Gastrocnemius medialis (tissue), 4 donors: ENCODE measurements around the gene TMEM255B. TPM values are rescaled to one million over a fixed set of nuclear protein-coding genes. Genes with fewer than 3 reads are reported as not detected.
"Not testable (repeated sequence)": the region's sequence is repeated elsewhere in the genome, so short reads cannot be mapped to it uniquely, and the experiment has no call there.

Experiments used
- ATAC-seq, 2 donors: fragments of 150-250 bp; one replicate each; pipeline ENCODE4 v1.9.1; 2016
- DNase-seq, 2 donors: peaks; one replicate each; pipeline ENCODE4 v3.0.0-alpha.2; 2019
- H3K27ac ChIP-seq, 4 donors: fragments of 200-600 bp; sonication (generic); 1 replicate in 1 of 4; 2 replicates in 3 of 4; pipeline ENCODE4 v1.5.1; 2016 to 2018; ENCODE audit warnings: mild to moderate bottlenecking in 2 of 4, moderate library complexity in 1 of 4
- H3K27me3 ChIP-seq, 3 donors: fragments of 200-600 bp; sonication (generic) in 2 of 3; 1 replicate in 1 of 3; 2 replicates in 2 of 3; pipeline versions ENCODE4 v1.5.1 to v1.6.0; 2016 to 2019; ENCODE audit warnings: mild to moderate bottlenecking in 1 of 3, moderate library complexity in 1 of 3
- H3K36me3 ChIP-seq, 2 donors: fragments of 200-600 bp; sonication (generic) in 1 of 2; one replicate each; pipeline ENCODE4 v1.5.1; 2017 to 2018
- H3K4me1 ChIP-seq, 2 donors: fragments of 200-600 bp; sonication (generic) in 1 of 2; one replicate each; pipeline ENCODE4 v1.5.1; 2016 to 2017; ENCODE audit warnings: mild to moderate bottlenecking in 2 of 2
- H3K4me3 ChIP-seq, 4 donors: fragments of 200-600 bp; sonication (generic) in 3 of 4; 1 replicate in 1 of 4; 2 replicates in 3 of 4; pipeline ENCODE4 v1.5.1; 2016 to 2019; ENCODE audit warnings: mild to moderate bottlenecking in 2 of 4
- H3K9me3 ChIP-seq, 3 donors: fragments of 200-600 bp; sonication (generic) in 2 of 3; 1 replicate in 1 of 3; 2 replicates in 2 of 3; pipeline ENCODE4 v1.5.1; 2016 to 2019
- CTCF ChIP-seq, 5 experiments: fragments of 450-650 bp in 3 of 5; fragments of 200-600 bp in 2 of 5; sonication (generic) in 2 of 5; IDR thresholded peaks in 4 of 5; conservative IDR thresholded peaks in 1 of 5; 1 replicate in 4 of 5; 2 replicates in 1 of 5; pipeline ENCODE4 v1.5.1; 2016 to 2019; ENCODE audit warnings: antibody characterized with exemption in 5 of 5, mild to moderate bottlenecking in 3 of 5, moderate library complexity in 3 of 5
- POLR2A ChIP-seq, 2 donors: fragments of 450-650 bp; IDR thresholded peaks; one replicate each; pipeline ENCODE4 v1.6.1; 2017; ENCODE audit warnings: antibody characterized with exemption in 2 of 2, mild to moderate bottlenecking in 2 of 2, moderate library complexity in 2 of 2
- in situ Hi-C, 4 donors: fragments of 200-750 bp; cut with MboI; loops; one replicate each; pipeline versions ENCODE4 v1.15.0 to v1.8.0; 2017; ENCODE audit warnings: low sequenced_read_pairs in 4 of 4
- intact Hi-C: fragments of 100-400 bp; cut with DNase I; formaldehyde crosslinking; loops from one replicate; pipeline ENCODE4 v1.15.1; 2023; ENCODE audit warnings: low total_unique reads
- total RNA-seq, 4 donors: library from RNA; depleted of rRNA; stranded (reverse); fragments of >200 nt; gene quantifications; one replicate each; pipeline versions ENCODE4 v1.1.0 to v1.2.3, GENCODE V29; 2016

Gene TMEM255B
- total RNA-seq, 4 donors from 2014 or later, result 0.36 to 1.8 (median 0.59) TPM

- TF ChIP-seq CTCF (IDR thresholded peaks at IDR 0.05 in 4 of 5, conservative IDR thresholded peaks at IDR 0.05 in 1 of 5) (no peak), POLR2A (IDR thresholded peaks at IDR 0.05) (no peak)
- intact Hi-C loops (no loop called here), in situ Hi-C loops (no loop called here)
- Histone ChIP-seq H3K27ac (no peak overlapping the region), H3K36me3 (no peaks in the 10 kb centered on the region), H3K4me1 (no peaks in the 10 kb centered on the region), H3K27me3 (peaks cover 0 to 4% (median 0%) of the 10 kb centered on the region in 3 donors), H3K9me3 (no peaks in the 10 kb centered on the region), H3K4me3 (no peak overlapping the region)
- DNase-seq (no peak), ATAC-seq (no peak)
These were observed 35.7 kb downstream of the TMEM255B start for GRCh38 chr13:113794764-113795173.

- H3K36me3 ChIP-seq, H3K4me3 ChIP-seq, intact Hi-C loops, DNase-seq, in situ Hi-C loops, H3K27me3 ChIP-seq, H3K9me3 ChIP-seq, ATAC-seq, H3K27ac ChIP-seq, H3K4me1 ChIP-seq: not testable (repeated sequence)
These were observed 36.3 kb downstream of the TMEM255B start for GRCh38 chr13:113795362-113795761.

GRCh38 chr13:113796211-113796963 is 37.4 kb downstream of the TMEM255B start:
- no peak overlapping the region for H3K4me3 ChIP-seq
- no peaks in the 10 kb centered on the region for H3K9me3 ChIP-seq
- intact Hi-C loops (no loop called here), in situ Hi-C loops (no loop called here)
- peaks cover 0 to 4% (median 0%) of the 10 kb centered on the region in 3 donors for H3K27me3 ChIP-seq
- no peaks in the 10 kb centered on the region for H3K36me3 ChIP-seq
- DNase-seq, result no peak
- no peaks in the 10 kb centered on the region for H3K4me1 ChIP-seq
- TF ChIP-seq POLR2A (IDR thresholded peaks at IDR 0.05) (no peak), CTCF (IDR thresholded peaks at IDR 0.05 in 4 of 5, conservative IDR thresholded peaks at IDR 0.05 in 1 of 5) (no peak)
- no peak for ATAC-seq
- no peak overlapping the region for H3K27ac ChIP-seq

- H3K36me3 ChIP-seq, result no peaks in the 10 kb centered on the region
- no peak for TF ChIP-seq CTCF (IDR thresholded peaks at IDR 0.05 in 4 of 5, conservative IDR thresholded peaks at IDR 0.05 in 1 of 5)
- no peak for ATAC-seq
- no peaks in the 10 kb centered on the region for H3K9me3 ChIP-seq
- H3K27ac ChIP-seq, result no peak overlapping the region
- no peak for DNase-seq
- intact Hi-C loops (no loop called here), in situ Hi-C loops (no loop called here)
- no peaks in the 10 kb centered on the region for H3K4me1 ChIP-seq
- no peak overlapping the region for H3K4me3 ChIP-seq
- peaks cover 0 to 4% (median 0%) of the 10 kb centered on the region in 3 donors for H3K27me3 ChIP-seq
These were observed 38.1 kb downstream of the TMEM255B start for GRCh38 chr13:113796964-113797676.

- intact Hi-C loops, result no loop called here
- Histone ChIP-seq H3K9me3 (no peaks in the 10 kb centered on the region), H3K4me3 (no peak overlapping the region), H3K4me1 (no peaks in the 10 kb centered on the region), H3K27ac (no peak overlapping the region), H3K27me3 (peaks cover 0 to 4% (median 0%) of the 10 kb centered on the region in 3 donors), H3K36me3 (no peaks in the 10 kb centered on the region)
- ATAC-seq (no peak), DNase-seq (no peak)
- in situ Hi-C loops, result no loop called here
- TF ChIP-seq CTCF (IDR thresholded peaks at IDR 0.05 in 4 of 5, conservative IDR thresholded peaks at IDR 0.05 in 1 of 5) (no peak), POLR2A (IDR thresholded peaks at IDR 0.05) (no peak)
These were observed 39.3 kb downstream of the TMEM255B start for GRCh38 chr13:113798200-113798811.
